8988T (cell line): Measurements from ENCODE around the gene PDE6H.

Experiments
- DNase-seq: peaks from one replicate; pipeline ENCODE4 v3.0.0; 2011

Gene PDE6H

GRCh38 chr12:15007551-15007950 is 34.7 kb downstream of the PDE6H start:
- DNase-seq = no peak

- DNase-seq = no peak
These were observed 38.3 kb downstream of the PDE6H start for GRCh38 chr12:15011162-15011561.

- no peak for DNase-seq
These were observed 40.9 kb downstream of the PDE6H start for GRCh38 chr12:15013634-15014179.

- DNase-seq = no peak
These were observed 41.9 kb downstream of the PDE6H start for GRCh38 chr12:15014708-15015107.

GRCh38 chr12:15015121-15015520 is 42.3 kb downstream of the PDE6H start:
- DNase-seq = no peak

- no peak for DNase-seq
These were observed 47.3 kb downstream of the PDE6H start for GRCh38 chr12:15020156-15020555.
